ENCODE data around the gene LTBR. TPM values are rescaled to one million over a fixed set of nuclear protein-coding genes. Genes with fewer than 3 reads are reported as not detected.

Gene LTBR
- total RNA-seq, 1 donor from 2014 or later = 23.5 TPM

DNA sequence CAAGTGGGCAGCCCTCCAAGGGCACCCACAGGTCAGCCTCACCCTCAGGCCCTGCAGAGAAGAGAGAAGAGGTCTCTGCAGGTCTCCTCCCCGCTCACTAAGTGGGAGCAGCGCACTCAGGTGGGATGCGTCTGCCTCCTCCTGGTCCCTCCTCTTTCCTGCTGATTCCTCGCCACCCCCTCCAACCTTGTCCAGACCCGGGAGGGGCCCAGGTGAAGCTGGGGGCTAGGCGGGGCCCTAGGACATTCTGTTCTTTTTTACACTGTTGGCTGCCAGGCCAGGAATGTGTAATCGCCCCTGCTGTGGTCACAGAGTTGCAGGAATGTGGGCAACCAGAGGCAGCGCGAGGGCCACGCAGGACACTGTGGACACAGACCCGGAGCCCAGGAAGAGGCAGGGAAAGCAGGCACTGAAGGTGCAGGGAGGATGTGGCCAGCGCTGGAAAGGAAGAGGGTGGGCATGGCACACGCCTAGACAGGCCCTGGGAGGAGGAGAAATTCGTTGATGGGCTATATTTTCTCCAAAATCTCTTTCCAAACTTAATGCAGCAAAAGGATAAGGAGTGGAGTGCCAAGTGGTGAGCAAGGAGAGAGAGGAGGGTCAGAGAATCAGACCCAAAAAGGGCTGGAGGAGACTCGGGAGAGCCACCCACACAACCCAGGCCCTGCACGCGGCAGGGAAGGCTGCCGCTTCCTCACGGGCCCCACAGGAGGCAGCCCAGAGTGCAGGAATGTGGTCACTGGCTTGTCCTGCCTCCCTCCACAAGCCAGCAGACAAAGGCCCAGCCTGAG lies 7.7 kb upstream of the LTBR start:
- no peaks in the 10 kb centered on the region for H3K27me3 ChIP-seq (ENCODE audit: low read depth)
- no peak for DNase-seq
- no peak overlapping the region for H3K4me3 ChIP-seq
- intact Hi-C loops (cut with micrococcal nuclease) = no loop called here
- no peaks in the 10 kb centered on the region for H3K9me3 ChIP-seq (replicated peaks)
- H3K36me3 ChIP-seq = no peaks in the 10 kb centered on the region
- H3K27ac ChIP-seq (replicated peaks) = peak overlapping the region; percentile 66
- TF ChIP-seq CTCF (IDR thresholded peaks at IDR 0.05; ENCODE audit: borderline replicate concordance) = peak; percentile 43
- H3K4me1 ChIP-seq = peaks cover 33% of the 10 kb centered on the region

DNA sequence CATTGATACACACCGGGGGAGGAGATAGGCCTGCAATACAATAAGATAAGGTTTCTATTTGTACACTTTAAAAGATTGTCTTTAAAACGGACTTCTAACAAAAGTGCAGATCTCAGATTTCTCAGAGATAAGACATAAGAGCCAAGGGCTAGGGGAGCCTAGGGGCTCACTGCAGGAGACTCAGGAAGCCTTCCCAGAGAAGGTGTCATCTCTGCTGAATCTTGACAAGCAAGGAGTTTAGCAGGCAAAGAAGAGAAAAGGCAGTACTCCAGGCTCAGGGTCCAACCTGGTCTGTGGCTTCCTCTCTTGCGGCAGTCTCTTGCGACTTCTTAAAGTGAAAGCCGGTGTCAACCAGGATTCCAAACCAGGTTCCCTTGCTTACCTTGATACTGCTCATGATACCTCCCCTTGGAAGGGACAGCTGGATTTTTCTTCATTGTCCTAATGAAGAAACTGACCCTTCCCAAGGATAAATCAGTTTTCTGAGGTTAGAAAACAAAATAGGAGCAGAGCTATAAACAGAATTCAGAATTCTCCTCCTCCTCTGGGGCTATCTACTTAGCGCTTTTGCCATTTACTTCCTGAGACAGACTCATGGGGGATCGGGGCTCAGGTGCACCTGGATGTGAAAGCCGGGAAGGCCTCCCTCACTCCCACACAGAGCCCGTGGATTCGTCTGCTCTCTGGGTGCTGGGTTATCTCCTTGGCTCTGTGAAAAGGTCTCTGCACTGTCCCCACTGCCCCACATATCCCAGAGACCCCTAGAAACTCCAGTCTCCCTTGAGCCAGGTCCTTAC lies 6.9 kb upstream of the LTBR start:
- no peak for TF ChIP-seq CTCF (IDR thresholded peaks at IDR 0.05; ENCODE audit: borderline replicate concordance)
- Histone ChIP-seq H3K27ac (replicated peaks) (peak overlapping the region; percentile 66), H3K9me3 (replicated peaks) (no peaks in the 10 kb centered on the region), H3K4me3 (no peak overlapping the region), H3K4me1 (peaks cover 33% of the 10 kb centered on the region), H3K27me3 (ENCODE audit: low read depth) (no peaks in the 10 kb centered on the region), H3K36me3 (no peaks in the 10 kb centered on the region)
- intact Hi-C loops (cut with micrococcal nuclease) = no loop called here
- no peak for DNase-seq

GRCh38 chr12:6377667-6377994 lies 6.3 kb upstream of the LTBR start:
- Histone ChIP-seq H3K27me3 (ENCODE audit: low read depth) (no peaks in the 10 kb centered on the region), H3K36me3 (no peaks in the 10 kb centered on the region), H3K4me3 (no peak overlapping the region), H3K4me1 (peaks cover 35% of the 10 kb centered on the region), H3K9me3 (replicated peaks) (no peaks in the 10 kb centered on the region), H3K27ac (replicated peaks) (peak overlapping the region; percentile 66)
- no peak for TF ChIP-seq CTCF (IDR thresholded peaks at IDR 0.05; ENCODE audit: borderline replicate concordance)
- no peak for DNase-seq
- intact Hi-C loops (cut with micrococcal nuclease) = no loop called here

GRCh38 chr12:6378709-6379472 lies 5.1 kb upstream of the LTBR start:
- no peak for DNase-seq
- Histone ChIP-seq H3K27ac (replicated peaks) (peak overlapping the region; percentile 66), H3K27me3 (ENCODE audit: low read depth) (no peaks in the 10 kb centered on the region), H3K4me3 (no peak overlapping the region), H3K9me3 (replicated peaks) (no peaks in the 10 kb centered on the region), H3K36me3 (no peaks in the 10 kb centered on the region), H3K4me1 (peaks cover 47% of the 10 kb centered on the region)
- intact Hi-C loops (cut with micrococcal nuclease) = no loop called here
- no peak for TF ChIP-seq CTCF (IDR thresholded peaks at IDR 0.05; ENCODE audit: borderline replicate concordance)

Data from left ventricle myocardium inferior (tissue), 1 donor.